Right hindlimb (tissue), 1 donor: Measurements from ENCODE around the gene MPC1.
"Not testable (repeated sequence)": the region's sequence is repeated elsewhere in the genome, so short reads cannot be mapped to it uniquely, and the experiment has no call there.

Experiments
- DNase-seq: peaks from one replicate; pipeline ENCODE4 v3.0.0-alpha.2; 2018

MPC1 gene

GRCh38 chr6:166405386-166405785 is 22.6 kb upstream of the MPC1 start:
- DNase-seq: no peak

- no peak for DNase-seq
Measured at GRCh38 chr6:166402582-166403277, 20.0 kb upstream of the MPC1 start.

DNA sequence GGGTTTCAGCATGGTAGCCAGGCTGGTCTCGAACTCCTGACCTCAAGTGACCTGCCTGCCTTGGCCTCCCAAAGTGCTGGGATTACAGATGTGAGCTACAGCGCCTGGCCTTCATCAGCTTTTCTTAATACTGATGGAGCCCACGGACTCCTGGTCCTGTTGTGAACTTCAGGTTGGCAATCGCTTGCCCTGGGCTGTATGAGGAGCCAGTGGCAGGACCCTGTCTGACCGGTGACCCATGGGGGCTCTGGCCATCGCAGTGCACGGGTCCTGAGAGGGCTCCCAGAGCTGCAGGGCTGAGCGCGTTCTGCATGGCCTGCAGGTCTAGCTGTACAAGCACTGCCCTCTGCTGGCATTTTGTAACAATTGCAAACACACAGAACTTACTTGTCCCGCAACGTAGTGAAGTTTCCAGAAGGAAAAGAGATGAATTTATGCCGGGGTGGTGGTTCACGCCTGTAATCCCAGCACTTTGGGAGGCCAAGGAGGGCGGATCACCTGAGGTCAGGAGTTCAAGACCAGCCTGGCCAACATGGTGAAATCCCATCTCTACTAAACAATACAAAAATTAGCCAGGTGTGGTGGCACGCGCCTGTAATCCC is 18.0 kb upstream of the MPC1 start:
- peak; percentile 62 for DNase-seq

DNA sequence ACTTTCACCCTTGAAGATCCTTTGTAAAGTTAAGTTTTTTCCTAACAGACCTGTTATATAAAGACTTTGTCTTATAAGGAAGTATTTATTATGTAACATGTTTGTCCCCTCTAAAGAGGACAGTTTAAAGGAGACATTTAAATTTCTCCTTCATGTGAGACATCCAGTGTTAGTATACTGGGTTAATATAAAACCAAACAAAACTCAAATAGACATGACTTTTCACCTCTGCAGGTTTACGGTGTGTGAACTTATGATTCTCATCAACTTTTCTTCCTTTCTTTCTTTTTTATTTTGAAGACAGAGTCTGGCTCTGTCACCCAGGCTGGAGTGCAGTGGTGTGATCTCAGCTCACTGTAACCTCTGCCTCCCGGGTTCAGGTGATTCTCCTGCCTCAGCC is 17.4 kb upstream of the MPC1 start:
- no peak for DNase-seq

GRCh38 chr6:166398348-166398747 is 15.6 kb upstream of the MPC1 start:
- DNase-seq: no peak

DNA sequence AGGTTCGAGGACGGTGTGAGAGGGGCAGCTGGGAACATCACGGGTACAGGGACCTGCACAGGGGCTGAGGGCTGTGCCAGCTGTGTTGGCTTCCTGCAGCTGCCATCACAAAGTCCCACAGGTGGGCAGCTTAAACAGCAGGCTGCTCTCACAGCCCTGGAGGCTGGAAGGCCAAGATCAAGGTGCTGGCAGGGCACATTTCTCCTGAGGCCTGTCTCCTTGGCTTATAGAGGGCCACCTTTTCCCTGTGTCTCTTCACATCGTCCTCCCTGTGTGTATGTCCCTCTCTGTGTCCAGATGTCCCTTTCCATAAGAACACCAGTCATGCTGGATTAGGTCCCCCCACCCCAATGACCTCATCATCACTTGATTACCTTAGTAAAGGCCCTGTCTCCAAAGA is 15.1 kb upstream of the MPC1 start:
- no peak for DNase-seq

DNA sequence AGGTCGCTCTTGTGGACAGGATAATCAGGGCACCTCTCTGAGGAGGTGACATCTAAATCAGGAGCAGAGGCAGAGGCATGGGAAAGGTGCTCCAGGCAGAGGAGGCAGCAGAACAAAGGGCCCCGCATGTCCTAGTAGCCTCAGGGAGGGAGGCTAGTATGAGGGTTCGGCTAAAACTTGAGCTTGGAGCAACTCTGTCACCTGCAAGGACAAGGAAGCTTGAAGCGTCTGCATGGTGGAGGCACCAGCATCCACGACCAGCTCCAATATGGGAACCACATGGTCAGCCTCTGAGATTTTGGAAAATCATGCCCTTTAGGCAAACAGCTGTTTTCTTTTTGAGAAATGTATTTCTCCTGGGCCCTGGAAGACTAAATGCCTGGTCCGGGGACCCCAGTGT is 13.0 kb upstream of the MPC1 start:
- no peak for DNase-seq

DNA sequence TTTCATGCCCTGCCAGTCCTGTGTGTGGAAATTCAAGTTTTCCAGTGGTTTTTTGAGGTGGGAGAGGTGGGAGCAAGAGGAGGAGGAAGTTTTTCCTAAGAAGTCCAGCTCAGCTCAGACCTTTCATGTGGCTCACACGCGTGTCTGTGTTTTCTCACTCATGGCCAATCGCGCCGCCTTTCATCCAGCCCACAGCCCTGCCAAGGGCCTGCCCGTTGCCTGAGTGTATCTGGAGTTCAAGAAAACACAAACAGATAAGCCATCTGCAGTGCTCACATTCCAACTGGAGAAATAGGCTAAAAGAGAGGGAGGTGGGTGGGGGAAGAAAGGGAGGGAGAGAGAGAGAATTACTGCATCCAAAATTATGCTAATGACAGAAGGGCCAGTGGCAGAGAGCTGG is 12.6 kb upstream of the MPC1 start:
- DNase-seq: no peak

GRCh38 chr6:166394036-166394892 is 11.5 kb upstream of the MPC1 start:
- DNase-seq: no peak

- DNase-seq: no peak
Measured at GRCh38 chr6:166393535-166393823, 10.7 kb upstream of the MPC1 start.

- DNase-seq: not testable (repeated sequence)
Measured at GRCh38 chr6:166392755-166393534, 10.2 kb upstream of the MPC1 start.

- DNase-seq: no peak
Measured at GRCh38 chr6:166389119-166389518, 6.4 kb upstream of the MPC1 start.

DNA sequence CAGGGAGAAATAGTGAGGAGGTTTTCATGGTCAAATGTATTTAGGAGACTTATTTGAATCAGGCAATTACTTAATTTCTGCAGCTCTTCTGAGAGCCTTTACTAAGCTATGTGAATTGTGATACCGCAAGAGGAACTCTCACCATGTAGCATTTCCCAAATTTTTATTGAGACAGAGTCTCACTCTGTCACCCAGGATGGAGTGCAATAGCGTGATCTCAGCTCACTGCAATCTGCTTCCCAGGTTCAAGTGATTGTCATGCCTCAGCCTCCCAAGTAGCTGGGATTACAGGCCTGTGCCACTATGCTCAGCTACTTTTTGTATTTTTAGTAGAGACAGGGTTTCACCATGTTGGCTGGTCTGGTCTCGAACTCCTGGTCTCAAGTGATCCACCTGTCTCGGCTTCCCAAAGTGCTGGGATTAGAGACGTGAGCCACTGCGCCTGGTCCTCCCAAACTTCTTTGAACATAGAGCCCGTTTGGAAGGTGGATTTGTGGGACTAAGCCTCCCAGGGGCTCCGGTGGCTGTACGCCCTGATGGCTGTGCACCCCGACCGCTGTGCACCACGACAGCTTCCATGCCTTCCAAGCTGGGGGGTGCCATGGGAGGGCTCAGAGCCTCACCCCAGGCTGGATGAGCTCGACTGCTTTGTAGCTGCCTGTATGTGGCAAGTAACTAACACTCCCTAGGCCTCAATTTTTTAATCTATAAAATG is 5.7 kb upstream of the MPC1 start:
- no peak for DNase-seq

DNA sequence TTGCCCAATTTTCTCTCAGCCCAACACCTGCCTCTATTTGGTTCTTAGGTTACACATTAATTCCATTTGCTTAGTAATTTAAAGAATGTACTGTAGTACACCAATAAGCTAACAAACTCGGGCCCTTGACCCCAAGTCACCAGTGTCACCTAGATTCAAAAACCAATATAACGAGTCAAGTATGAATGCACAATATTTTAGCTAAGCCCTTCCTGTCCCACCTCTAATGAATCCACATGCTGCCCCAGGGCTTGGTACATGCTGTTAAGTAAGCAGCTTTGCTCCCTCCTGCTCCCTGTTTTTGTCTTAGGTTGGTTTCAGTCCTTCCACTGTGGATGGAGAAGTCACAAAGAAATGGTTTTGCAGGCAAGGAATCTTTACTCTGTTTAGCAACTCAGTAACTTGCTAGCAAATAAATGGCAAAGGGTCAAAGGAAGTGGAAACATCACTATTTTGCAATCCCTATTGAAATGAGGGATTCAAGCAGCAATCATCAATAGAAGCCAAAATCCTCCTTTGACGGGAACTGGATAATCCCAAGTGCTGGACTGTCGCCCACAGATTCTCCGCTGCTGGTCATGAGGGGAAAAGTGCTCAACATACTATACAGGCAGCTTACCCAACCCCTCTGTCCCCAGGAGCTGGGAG is 5.0 kb upstream of the MPC1 start:
- DNase-seq: no peak

DNA sequence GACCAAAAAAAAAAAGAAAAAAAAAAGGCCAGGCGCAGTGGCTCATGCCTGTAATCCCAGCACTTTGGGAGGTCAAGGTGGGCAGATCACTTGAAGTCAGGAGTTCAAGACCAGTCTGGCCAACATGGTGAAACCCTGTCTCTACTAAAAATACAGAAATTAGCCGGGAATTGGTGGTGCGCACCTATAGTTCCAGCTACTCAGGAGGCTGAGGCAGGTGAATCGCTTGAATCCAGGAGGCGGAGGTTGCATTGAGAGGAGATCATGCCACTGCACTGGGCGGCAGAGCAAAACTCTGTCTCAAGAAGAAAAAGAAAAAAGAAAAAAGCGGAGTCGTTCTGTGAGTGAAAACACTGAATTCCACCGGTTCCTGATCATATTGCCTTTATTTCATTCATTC is 4.4 kb upstream of the MPC1 start:
- not testable (repeated sequence) for DNase-seq

GRCh38 chr6:166386111-166386510 is 3.4 kb upstream of the MPC1 start:
- DNase-seq: no peak

GRCh38 chr6:166383802-166384363 is 1.1 kb upstream of the MPC1 start:
- DNase-seq: not testable (repeated sequence)

- DNase-seq: peak; percentile 27
Measured at GRCh38 chr6:166382500-166382932, 224 bp downstream of the MPC1 start.

DNA sequence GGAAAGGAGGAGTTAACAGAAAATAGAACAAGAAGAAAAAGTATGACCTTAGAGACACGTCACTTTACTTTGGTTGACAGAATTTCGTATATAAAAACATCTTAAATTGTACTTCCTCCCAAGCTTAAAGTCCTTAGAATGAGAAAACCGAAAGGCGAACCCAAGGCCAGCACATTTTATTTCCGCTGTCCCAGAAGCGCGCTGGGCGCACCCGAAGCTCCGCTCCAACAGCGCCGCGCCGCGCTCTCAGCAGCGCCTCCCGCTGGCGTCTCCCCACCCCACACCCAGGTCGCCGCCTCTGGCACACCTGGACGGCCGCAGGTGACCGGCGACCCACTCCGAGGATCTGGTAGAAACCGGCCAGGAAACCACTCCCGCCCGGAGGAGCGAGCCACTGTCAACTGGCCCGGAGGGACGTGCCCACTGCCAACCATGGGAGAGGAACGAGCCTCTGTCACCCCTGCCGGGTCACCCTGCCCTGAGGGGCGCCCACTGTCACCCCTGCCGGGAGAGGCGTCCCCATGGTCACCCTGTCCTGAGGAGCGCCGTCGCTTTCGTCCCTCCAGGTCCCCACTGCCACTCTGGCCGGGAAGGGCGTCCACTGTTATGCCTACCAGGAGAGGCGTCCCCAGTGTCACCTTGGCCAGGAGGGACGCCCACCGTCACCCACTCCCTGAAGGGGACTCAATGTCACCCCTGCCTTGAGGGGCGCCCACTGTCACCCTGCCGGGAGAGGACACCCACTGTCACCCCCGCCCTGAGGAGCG is 824 bp downstream of the MPC1 start:
- DNase-seq: peak; percentile 60

DNA sequence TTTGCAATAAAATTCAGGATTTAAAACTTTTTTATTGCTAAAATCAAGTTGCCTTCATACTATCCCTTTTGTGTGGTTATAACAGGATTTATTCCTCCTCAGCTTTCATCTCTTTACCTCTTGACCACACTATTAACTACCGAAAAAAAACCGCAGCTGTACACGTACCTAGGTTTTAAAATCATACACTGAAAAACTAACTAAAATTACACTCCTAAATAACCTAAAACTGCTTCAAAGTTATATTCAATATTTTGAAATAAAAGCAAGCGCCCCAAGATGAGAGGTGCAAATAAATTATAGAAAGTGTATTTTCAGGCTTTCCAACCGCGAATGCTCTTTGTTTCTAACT is 1.4 kb downstream of the MPC1 start:
- DNase-seq: no peak

DNA sequence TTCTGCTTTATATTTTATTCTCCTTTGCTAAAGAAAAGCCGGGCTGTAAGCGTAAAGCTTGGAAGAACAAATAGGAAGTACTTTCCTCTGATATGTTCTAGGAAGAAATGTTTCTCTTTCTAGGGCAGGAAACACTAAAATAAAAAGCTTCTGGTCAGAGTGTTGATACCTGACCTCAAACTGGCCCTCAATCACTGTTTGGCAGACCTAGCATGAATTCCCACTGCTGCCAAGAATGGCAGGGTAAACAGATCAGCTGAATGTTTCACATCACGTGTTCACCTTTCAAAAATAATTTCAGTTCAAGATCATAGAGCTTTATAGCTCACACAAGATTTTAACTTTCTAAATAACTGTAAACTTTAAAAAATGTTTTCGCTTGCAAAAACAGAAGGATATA is 2.9 kb downstream of the MPC1 start:
- no peak for DNase-seq
